ENCODE measurements around the gene LAMA3. TPM values are rescaled to one million over a fixed set of nuclear protein-coding genes. Genes with fewer than 3 reads are reported as not detected.

The LAMA3 gene
- total and polyA plus RNA-seq, 10 of the 15 experiments (the other 5 are each of a cell fraction or from before 2014, with no cell fraction given): 0.37 to 6.5 (median 5.4) TPM

- RAD21 ChIA-PET (ENCODE audit: unreplicated experiment): no interaction called here
- intact Hi-C loops (cut with micrococcal nuclease; ENCODE audit: unreplicated experiment): no loop called here
- H3K4me3 ChIP-seq: no peak overlapping the region
- H4K20me1 ChIP-seq (ENCODE audit: control insufficient read depth, insufficient read depth): no peaks in the 10 kb centered on the region
- in situ Hi-C loops (cut with MboI): loop anchor here (5.0 kb wide), 1 partner anchor 284 kb away; no protein-coding TSS in a partner anchor
- H3K4me1 ChIP-seq (ENCODE audit: control insufficient read depth, insufficient read depth, low read length): no peaks in the 10 kb centered on the region
- TF ChIP-seq ZBED1 (IDR thresholded peaks at IDR 0.05; ENCODE audit: borderline replicate concordance) (no peak), RUNX3 (IDR thresholded peaks at IDR 0.05; ENCODE audit: low read length) (peak; percentile 22; the same call in 1 of the 2 replicates)
- H3K9ac ChIP-seq (ENCODE audit: control insufficient read depth, insufficient read depth, low read length): no peak overlapping the region
- no peak overlapping the region for H3K27ac ChIP-seq (ENCODE audit: control insufficient read depth, insufficient read depth)
- SMC1A ChIA-PET (ENCODE audit: uncharacterized antibody, unreplicated experiment): no interaction called here
- ATAC-seq: no peak
- no peak for FAIRE-seq
- H3K4me2 ChIP-seq (ENCODE audit: control insufficient read depth, insufficient read depth): no peak overlapping the region
- no peak for DNase-seq (ENCODE audit: low read depth, low spot score)
- H2AFZ ChIP-seq (ENCODE audit: control insufficient read depth, low read depth, low read length): no peak overlapping the region
- H3K27me3 ChIP-seq (replicated peaks in 1 of 2; ENCODE audit: control insufficient read depth in 2 of 2, insufficient read depth in 2 of 2, low read length in 1 of 2): no peaks in the 10 kb centered on the region
- 37% methylated on average over 6 of the region's 6 CpGs for WGBS (ENCODE audit: insufficient coverage, insufficient replicate concordance, low lambda C conversion rate, missing lambda C conversion rate)
- POLR2A ChIA-PET: no interaction called here
- BruUV-seq (replicated peaks): no TSS peak
- CTCF ChIA-PET: no interaction called here
- no peaks in the 10 kb centered on the region for H3K36me3 ChIP-seq (ENCODE audit: control insufficient read depth in 2 of 2, insufficient read depth in 2 of 2, low read length in 1 of 2)
- H3K9me3 ChIP-seq (replicated peaks; ENCODE audit: control insufficient read depth, insufficient read depth, low read length): no peaks in the 10 kb centered on the region
- H3K79me2 ChIP-seq (ENCODE audit: control insufficient read depth, insufficient read depth, low read length): no peaks in the 10 kb centered on the region
Observed at GRCh38 chr18:23833714-23834113, 144.5 kb downstream of the LAMA3 start.

DNA sequence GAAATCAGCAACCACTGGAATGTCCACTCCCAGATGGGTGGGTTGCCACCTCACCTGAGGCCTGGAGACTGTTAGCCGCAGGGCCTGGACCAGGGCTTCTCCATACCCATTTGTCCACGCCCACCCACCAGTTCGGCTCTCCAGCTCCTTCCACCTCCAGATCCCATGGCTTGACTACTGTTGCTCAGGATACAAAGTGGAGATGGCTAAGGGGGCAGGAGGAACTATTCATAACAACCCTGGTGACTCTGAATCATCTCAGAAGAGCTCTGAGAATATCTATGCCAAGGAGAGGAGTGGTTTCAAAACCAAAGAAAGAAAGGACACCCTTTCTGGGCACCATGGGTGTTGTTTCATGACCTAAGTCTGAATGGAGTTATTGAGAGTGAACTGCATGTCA lies 145.8 kb downstream of the LAMA3 start:
- no peak for DNase-seq (ENCODE audit: low read depth, low spot score)
- intact Hi-C loops (cut with micrococcal nuclease; ENCODE audit: unreplicated experiment): no loop called here
- Histone ChIP-seq H3K79me2 (ENCODE audit: control insufficient read depth, insufficient read depth, low read length) (no peaks in the 10 kb centered on the region), H3K9me3 (replicated peaks; ENCODE audit: control insufficient read depth, insufficient read depth, low read length) (no peaks in the 10 kb centered on the region), H4K20me1 (ENCODE audit: control insufficient read depth, insufficient read depth) (no peaks in the 10 kb centered on the region), H3K36me3 (ENCODE audit: control insufficient read depth in 2 of 2, insufficient read depth in 2 of 2, low read length in 1 of 2) (no peaks in the 10 kb centered on the region), H3K27me3 (replicated peaks in 1 of 2; ENCODE audit: control insufficient read depth in 2 of 2, insufficient read depth in 2 of 2, low read length in 1 of 2) (no peaks in the 10 kb centered on the region), H2AFZ (ENCODE audit: control insufficient read depth, low read depth, low read length) (no peak overlapping the region), H3K27ac (ENCODE audit: control insufficient read depth, insufficient read depth) (no peak overlapping the region), H3K4me2 (ENCODE audit: control insufficient read depth, insufficient read depth) (no peak overlapping the region), H3K9ac (ENCODE audit: control insufficient read depth, insufficient read depth, low read length) (no peak overlapping the region), H3K4me3 (no peak overlapping the region), H3K4me1 (ENCODE audit: control insufficient read depth, insufficient read depth, low read length) (no peaks in the 10 kb centered on the region)
- no peak for ATAC-seq
- in situ Hi-C loops (cut with MboI): no loop called here
- RAD21 ChIA-PET (ENCODE audit: unreplicated experiment): no interaction called here
- WGBS (ENCODE audit: insufficient coverage, insufficient replicate concordance, low lambda C conversion rate, missing lambda C conversion rate): 60% methylated on average over 3 of the region's 3 CpGs
- FAIRE-seq: no peak
- CTCF ChIA-PET: no interaction called here
- no TSS peak for BruUV-seq (replicated peaks)
- SMC1A ChIA-PET (ENCODE audit: uncharacterized antibody, unreplicated experiment): no interaction called here
- TF ChIP-seq ELK1 (IDR thresholded peaks at IDR 0.05; ENCODE audit: low read depth, low read length) (no peak), MEF2A (IDR thresholded peaks at IDR 0.05; ENCODE audit: insufficient read depth, low read depth, low read length) (no peak), SREBF1 (IDR thresholded peaks at IDR 0.05; ENCODE audit: low read length) (no peak), ZNF207 (IDR thresholded peaks at IDR 0.05; ENCODE audit: borderline replicate concordance) (no peak)
- TF ChIP-seq, protein P1, sequence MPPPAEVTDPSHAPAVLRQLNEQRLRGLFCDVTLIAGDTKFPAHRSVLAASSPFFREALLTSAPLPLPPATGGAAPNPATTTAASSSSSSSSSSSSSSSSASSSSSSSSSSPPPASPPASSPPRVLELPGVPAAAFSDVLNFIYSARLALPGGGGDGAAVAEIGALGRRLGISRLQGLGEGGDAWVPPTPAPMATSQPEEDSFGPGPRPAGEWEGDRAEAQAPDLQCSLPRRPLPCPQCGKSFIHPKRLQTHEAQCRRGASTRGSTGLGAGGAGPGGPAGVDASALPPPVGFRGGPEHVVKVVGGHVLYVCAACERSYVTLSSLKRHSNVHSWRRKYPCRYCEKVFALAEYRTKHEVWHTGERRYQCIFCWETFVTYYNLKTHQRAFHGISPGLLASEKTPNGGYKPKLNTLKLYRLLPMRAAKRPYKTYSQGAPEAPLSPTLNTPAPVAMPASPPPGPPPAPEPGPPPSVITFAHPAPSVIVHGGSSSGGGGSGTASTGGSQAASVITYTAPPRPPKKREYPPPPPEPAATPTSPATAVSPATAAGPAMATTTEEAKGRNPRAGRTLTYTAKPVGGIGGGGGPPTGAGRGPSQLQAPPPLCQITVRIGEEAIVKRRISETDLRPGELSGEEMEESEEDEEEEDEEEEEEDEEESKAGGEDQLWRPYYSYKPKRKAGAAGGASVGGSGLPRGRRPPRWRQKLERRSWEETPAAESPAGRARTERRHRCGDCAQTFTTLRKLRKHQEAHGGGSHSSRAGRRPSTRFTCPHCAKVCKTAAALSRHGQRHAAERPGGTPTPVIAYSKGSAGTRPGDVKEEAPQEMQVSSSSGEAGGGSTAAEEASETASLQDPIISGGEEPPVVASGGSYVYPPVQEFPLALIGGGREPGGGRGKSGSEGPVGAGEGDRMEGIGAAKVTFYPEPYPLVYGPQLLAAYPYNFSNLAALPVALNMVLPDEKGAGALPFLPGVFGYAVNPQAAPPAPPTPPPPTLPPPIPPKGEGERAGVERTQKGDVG (CRISPR knock-in tag; IDR thresholded peaks at IDR 0.05): no peak
- POLR2A ChIA-PET: no interaction called here

Data from GM12878 (cell line).